UCSD-AML1 (cell line): ENCODE results near the gene ANKRD1.
"Not testable (repeated sequence)": the region's sequence is repeated elsewhere in the genome, so short reads cannot be mapped to it uniquely, and the experiment has no call there.

ENCODE experiments used
- DNase-seq: peaks from one replicate; lab custom pipeline; 2025; ENCODE audit not compliant: unreplicated experiment; lab: John Stamatoyannopoulos, UW

The ANKRD1 gene

GRCh38 chr10:90912854-90913479, 7.9 kb downstream of the ANKRD1 start:
- DNase-seq = no peak

GRCh38 chr10:90912174-90912573, 8.7 kb downstream of the ANKRD1 start:
- DNase-seq = no peak

- DNase-seq = peak; percentile 23
Observed at GRCh38 chr10:90911133-90912051, 9.5 kb downstream of the ANKRD1 start.

GRCh38 chr10:90906596-90906995, 14.3 kb downstream of the ANKRD1 start:
- DNase-seq = no peak

- no peak for DNase-seq
Observed at GRCh38 chr10:90905925-90906324, 15.0 kb downstream of the ANKRD1 start.

- DNase-seq = not testable (repeated sequence)
Observed at GRCh38 chr10:90896916-90897315, 24.0 kb downstream of the ANKRD1 start.

- DNase-seq = no peak
Observed at GRCh38 chr10:90893190-90893589, 27.7 kb downstream of the ANKRD1 start.

GRCh38 chr10:90890347-90890746, 30.5 kb downstream of the ANKRD1 start:
- no peak for DNase-seq

- no peak for DNase-seq
Observed at GRCh38 chr10:90889636-90890035, 31.3 kb downstream of the ANKRD1 start.

- no peak for DNase-seq
Observed at GRCh38 chr10:90888387-90888786, 32.5 kb downstream of the ANKRD1 start.

GRCh38 chr10:90887555-90887954, 33.3 kb downstream of the ANKRD1 start:
- no peak for DNase-seq

GRCh38 chr10:90885176-90885575, 35.7 kb downstream of the ANKRD1 start:
- DNase-seq = no peak

GRCh38 chr10:90884431-90884830, 36.5 kb downstream of the ANKRD1 start:
- DNase-seq = no peak

GRCh38 chr10:90880059-90880719, 40.7 kb downstream of the ANKRD1 start:
- not testable (repeated sequence) for DNase-seq

- DNase-seq = no peak
Observed at GRCh38 chr10:90879062-90879461, 41.8 kb downstream of the ANKRD1 start.

GRCh38 chr10:90872648-90873020, 48.3 kb downstream of the ANKRD1 start:
- no peak for DNase-seq

GRCh38 chr10:90871766-90872647, 48.9 kb downstream of the ANKRD1 start, which contains the start of gene RPP30:
Gene RPP30, plus strand, starts transcription at chr10:90871974. Its CDS starts 13 bp downstream, at chr10:90871987.
- peak; percentile 78 for DNase-seq

- DNase-seq = peak; percentile 16
Observed at GRCh38 chr10:90871279-90871765, 49.6 kb downstream of the ANKRD1 start.

- no peak for DNase-seq
Observed at GRCh38 chr10:90866050-90866598, 54.8 kb downstream of the ANKRD1 start.

- DNase-seq = no peak
Observed at GRCh38 chr10:90865401-90865800, 55.5 kb downstream of the ANKRD1 start.
